H1 (cell line): Measurements from ENCODE around the gene SLC25A34. TPM values are rescaled to one million over a fixed set of nuclear protein-coding genes. Genes with fewer than 3 reads are reported as not detected.

ENCODE experiments used
- CTCF ChIA-PET: fragments of 300-600 bp; sonication (Branson Sonifier 250); formaldehyde crosslinking; loops from one replicate; lab custom pipeline; 2021; ENCODE audit not compliant: partially characterized antibody; lab: Charles Lee
- POLR2A ChIA-PET: fragments of 300-600 bp; sonication (Branson Sonifier 250); formaldehyde crosslinking; loops from one replicate; lab custom pipeline; 2021; ENCODE audit warnings: inconsistent platforms; ENCODE audit not compliant: partially characterized antibody; lab: Charles Lee
- DNase-seq, 2 experiments: peaks; one replicate each; pipeline versions ENCODE4 v3.0.0 to v3.0.0-alpha.2; 2010 to 2022; ENCODE audit warnings: low spot score in 2 of 2, low read depth in 1 of 2, mixed read lengths in 1 of 2
- FAIRE-seq: peaks from 2 replicates; lab custom pipeline; 2011; peaks lifted over from hg19 to GRCh38; lab: Jason Lieb, UNC
- H2AFZ ChIP-seq: 2 replicates; pipeline ENCODE4 v1.8.1; 2012; ENCODE audit warnings: low read length, inconsistent platforms
- H2AK5ac ChIP-seq: 2 replicates; pipeline ENCODE4 v1.6.1; 2013; ENCODE audit warnings: low read depth, low read length
- H2BK120ac ChIP-seq: replicated peaks from 2 replicates; pipeline ENCODE3; 2013; ENCODE audit warnings: low read depth, low read length, inconsistent platforms
- H2BK12ac ChIP-seq: 2 replicates; pipeline ENCODE4 v1.6.1; 2013; ENCODE audit warnings: low read depth, low read length
- H2BK15ac ChIP-seq: 2 replicates; pipeline ENCODE4 v1.6.1; 2013; ENCODE audit warnings: low read length
- H2BK20ac ChIP-seq: 2 replicates; pipeline ENCODE4 v1.6.1; 2013; ENCODE audit warnings: low read length
- H2BK5ac ChIP-seq: 2 replicates; pipeline ENCODE4 v1.6.1; 2013; ENCODE audit warnings: low read depth, low read length
- H3K14ac ChIP-seq: 2 replicates; pipeline ENCODE4 v1.6.1; 2013; ENCODE audit warnings: inconsistent platforms; ENCODE audit not compliant: insufficient read length
- H3K18ac ChIP-seq: 2 replicates; pipeline ENCODE4 v1.6.1; 2013; ENCODE audit warnings: low read length; ENCODE audit errors: extremely low read depth
- H3K23ac ChIP-seq: 2 replicates; pipeline ENCODE4 v1.6.1; 2013; ENCODE audit warnings: inconsistent platforms; ENCODE audit not compliant: insufficient read length
- H3K23me2 ChIP-seq: 2 replicates; pipeline ENCODE4 v1.6.1; 2013; ENCODE audit warnings: low read depth, low read length
- H3K27ac ChIP-seq: 2 replicates; pipeline ENCODE4 v1.6.1; 2011; ENCODE audit warnings: low read depth, low read length, inconsistent platforms
- H3K27me3 ChIP-seq, 4 experiments: replicated peaks in 1 of 4; 1 replicate in 1 of 4; 2 replicates in 3 of 4; pipeline versions ENCODE4 v1.6.1 to v1.8.1; 2011 to 2013; ENCODE audit warnings: low read length in 3 of 4, mild to moderate bottlenecking in 3 of 4, inconsistent platforms in 2 of 4, mixed read lengths in 2 of 4, moderate library complexity in 1 of 4; ENCODE audit not compliant: control insufficient read depth in 3 of 4, insufficient read depth in 3 of 4; ENCODE audit errors: extremely low read depth in 1 of 4
- H3K36me3 ChIP-seq, 4 experiments: 2 replicates each; pipeline versions ENCODE4 v1.6.1 to v1.8.1; 2011 to 2013; ENCODE audit warnings: mild to moderate bottlenecking in 4 of 4, low read length in 3 of 4, moderate library complexity in 2 of 4, control low read depth in 1 of 4, inconsistent platforms in 1 of 4; ENCODE audit not compliant: insufficient read depth in 4 of 4, control insufficient read depth in 2 of 4
- H3K4ac ChIP-seq: replicated peaks from 2 replicates; pipeline ENCODE3; 2013; ENCODE audit warnings: low read length, low read depth, mixed read lengths, inconsistent platforms; ENCODE audit not compliant: insufficient read length
- H3K4me1 ChIP-seq, 4 experiments: replicated peaks in 1 of 4; 1 replicate in 1 of 4; 2 replicates in 3 of 4; pipeline versions ENCODE4 v1.6.1 to v1.8.1; 2011 to 2013; ENCODE audit warnings: low read length in 3 of 4, inconsistent platforms in 2 of 4, mixed read lengths in 1 of 4; ENCODE audit not compliant: insufficient read depth in 4 of 4, control insufficient read depth in 3 of 4
- H3K4me2 ChIP-seq, 2 experiments: 2 replicates each; pipeline versions ENCODE4 v1.6.1 to v1.8.1; 2011 to 2013; ENCODE audit warnings: low read depth in 2 of 2, low read length in 2 of 2, control low read depth in 1 of 2, inconsistent platforms in 1 of 2, mild to moderate bottlenecking in 1 of 2; ENCODE audit not compliant: insufficient read depth in 1 of 2
- H3K4me3 ChIP-seq, 4 experiments: fragments of 200-600, 300-600 bp in 1 of 4; sonication (generic), shearing (Covaris generic), sonication (Bioruptor Twin) in 1 of 4; 2 replicates each; pipeline versions ENCODE4 v1.5.1 to v1.8.1; 2011 to 2016; ENCODE audit warnings: low read length in 4 of 4, low read depth in 3 of 4, control low read depth in 2 of 4, inconsistent platforms in 2 of 4, mild to moderate bottlenecking in 2 of 4, mixed read lengths in 1 of 4, moderate library complexity in 1 of 4; ENCODE audit not compliant: insufficient read depth in 2 of 4; ENCODE audit errors: extremely low read depth in 1 of 4
- H3K56ac ChIP-seq: replicated peaks from 2 replicates; pipeline ENCODE3; 2013; ENCODE audit warnings: low read depth, mild to moderate bottlenecking, mixed read lengths, low read length, inconsistent platforms; ENCODE audit not compliant: insufficient read length
- H3K79me1 ChIP-seq: 2 replicates; pipeline ENCODE4 v1.6.1; 2013; ENCODE audit warnings: low read depth, low read length, control low read depth
- H3K79me2 ChIP-seq, 2 experiments: 2 replicates each; pipeline versions ENCODE4 v1.6.1 to v1.8.1; 2012 to 2013; ENCODE audit warnings: low read length in 2 of 2, mild to moderate bottlenecking in 2 of 2, inconsistent platforms in 1 of 2; ENCODE audit not compliant: insufficient read depth in 2 of 2, control insufficient read depth in 1 of 2
- H3K9ac ChIP-seq, 4 experiments: replicated peaks in 1 of 4; 1 replicate in 1 of 4; 2 replicates in 3 of 4; pipeline versions ENCODE4 v1.6.1 to v1.8.1; 2011 to 2013; ENCODE audit warnings: low read depth in 3 of 4, low read length in 3 of 4, control low read depth in 2 of 4, mild to moderate bottlenecking in 2 of 4, moderate library complexity in 2 of 4, inconsistent platforms in 1 of 4; ENCODE audit errors: extremely low read depth in 1 of 4
- H3K9me3 ChIP-seq, 2 experiments: 2 replicates each; pipeline versions ENCODE4 v1.6.1 to v1.8.1; 2012 to 2013; ENCODE audit warnings: mild to moderate bottlenecking in 2 of 2, moderate library complexity in 2 of 2, control low read depth in 1 of 2, inconsistent platforms in 1 of 2, low read depth in 1 of 2, low read length in 1 of 2, mixed read lengths in 1 of 2; ENCODE audit not compliant: insufficient read depth in 2 of 2
- H4K20me1 ChIP-seq, 2 experiments: replicated peaks in 1 of 2; 2 replicates each; pipeline versions ENCODE3 to v1.8.1; 2011 to 2013; ENCODE audit warnings: inconsistent platforms in 2 of 2, low read length in 2 of 2, mild to moderate bottlenecking in 1 of 2; ENCODE audit not compliant: insufficient read depth in 2 of 2, control insufficient read depth in 1 of 2
- H4K5ac ChIP-seq: 2 replicates; pipeline ENCODE4 v1.6.1; 2013; ENCODE audit warnings: low read length, low read depth, mixed read lengths, inconsistent platforms; ENCODE audit not compliant: insufficient read length
- H4K8ac ChIP-seq: 2 replicates; pipeline ENCODE4 v1.8.0; 2013; ENCODE audit warnings: mild to moderate bottlenecking, moderate library complexity, low read length, inconsistent platforms; ENCODE audit not compliant: insufficient read depth; ENCODE audit errors: extremely low read depth
- H4K91ac ChIP-seq: replicated peaks from 2 replicates; pipeline ENCODE3; 2013; ENCODE audit warnings: low read length, mixed read lengths, inconsistent platforms; ENCODE audit not compliant: insufficient read length
- ASH2L ChIP-seq: fragments of 200-600, 300-600 bp; sonication (generic); IDR thresholded peaks from one replicate; pipeline ENCODE4 v1.7.1; 2017; ENCODE audit warnings: low read length
- ATF2 ChIP-seq: IDR thresholded peaks from 2 replicates; pipeline ENCODE4 v1.6.1; 2012; ENCODE audit warnings: low read length, inconsistent platforms
- BRCA1 ChIP-seq: IDR thresholded peaks from 2 replicates; pipeline ENCODE4 v1.6.1; 2012; ENCODE audit warnings: low read depth, low read length, improper control_type of control experiment
- CTBP2 ChIP-seq: IDR thresholded peaks from 2 replicates; pipeline ENCODE4 v1.7.0; 2011; ENCODE audit warnings: borderline replicate concordance, mild to moderate bottlenecking, moderate library complexity, mixed read lengths, low read length; ENCODE audit not compliant: insufficient read depth, insufficient read length
- GTF2F1 ChIP-seq: IDR thresholded peaks from 2 replicates; pipeline ENCODE4 v1.6.1; 2012; ENCODE audit warnings: low read depth, low read length, improper control_type of control experiment, borderline replicate concordance
- HDAC2 ChIP-seq, 2 experiments: fragments of 300-600 bp in 1 of 2; sonication (generic) in 1 of 2; IDR thresholded peaks; 2 replicates each; pipeline ENCODE4 v1.6.1; 2011 to 2012; ENCODE audit warnings: low read depth in 2 of 2, low read length in 2 of 2, mild to moderate bottlenecking in 2 of 2, moderate library complexity in 2 of 2, borderline replicate concordance in 1 of 2, inconsistent platforms in 1 of 2
- RAD21 ChIP-seq, 2 experiments: IDR thresholded peaks in 1 of 2; conservative IDR thresholded peaks in 1 of 2; 2 replicates each; pipeline ENCODE4 v1.6.1; 2011; ENCODE audit warnings: low read depth in 2 of 2, low read length in 2 of 2, improper control_type of control experiment in 1 of 2, inconsistent platforms in 1 of 2, mild to moderate bottlenecking in 1 of 2, moderate library complexity in 1 of 2
- SIN3A ChIP-seq, 2 experiments: IDR thresholded peaks in 1 of 2; conservative IDR thresholded peaks in 1 of 2; 2 replicates each; pipeline ENCODE4 v1.6.1; 2011 to 2012; ENCODE audit warnings: low read length in 2 of 2, improper control_type of control experiment in 1 of 2, low read depth in 1 of 2, mild to moderate bottlenecking in 1 of 2
- TCF12 ChIP-seq: IDR thresholded peaks from 2 replicates; pipeline ENCODE4 v1.6.1; 2011; ENCODE audit warnings: low read depth, mild to moderate bottlenecking, low read length
- YY1 ChIP-seq: IDR thresholded peaks from 2 replicates; pipeline ENCODE4 v1.6.1; 2011; ENCODE audit warnings: low read depth, mild to moderate bottlenecking, low read length
- WGBS, 2 experiments: shearing (Covaris generic) in 1 of 2; methylation state at CpG; one replicate each; pipeline versions ENCODE4 v1.1.6 to v1.1.7; 2013 to 2015; ENCODE audit warnings: low lambda C conversion rate in 2 of 2, mixed read lengths in 2 of 2, inconsistent platforms in 1 of 2, low coverage in 1 of 2, missing lambda C conversion rate in 1 of 2; ENCODE audit not compliant: insufficient replicate concordance in 2 of 2, insufficient coverage in 1 of 2, insufficient read length in 1 of 2; ENCODE audit errors: extremely low coverage in 1 of 2, missing lambda C conversion rate in 1 of 2; 5-methylcytosine and 5-hydroxymethylcytosine counted together
- polyA plus RNA-seq, 7 experiments: library from polyadenylated mRNA; depleted of rRNA in 3 of 7; stranded (reverse) in 5 of 7; unstranded in 2 of 7; fragments of >200 nt in 5 of 7; fragments of 200-250 nt in 2 of 7; gene quantifications; 1 replicate in 5 of 7; 2 replicates in 1 of 7; 4 replicates in 1 of 7; pipeline versions ENCODE4 v1.2.1 to v1.2.3, GENCODE V29; 2011 to 2013; ENCODE audit warnings: missing spikeins in 2 of 7, mixed read lengths in 2 of 7
- total RNA-seq: library from RNA; stranded (reverse); fragmentation: NEBNext Ultra II Directional; extraction: Animal tissue kit (Norgen Biotek cat#: 25700); gene quantifications from 2 replicates; pipeline ENCODE4 v1.2.1, GENCODE V29; 2021

The SLC25A34 gene
- total and polyA plus RNA-seq, 2 of the 8 experiments (the other 6 are each of a cell fraction or from before 2014, with no cell fraction given) = 0.48 to 0.62 TPM

GRCh38 chr1:15728937-15729657 is 7.0 kb upstream of the SLC25A34 start:
- Histone ChIP-seq H2BK12ac (no peak overlapping the region), H3K4ac (no peak overlapping the region), H2BK15ac (no peak overlapping the region), H3K79me1 (no peaks in the 10 kb centered on the region), H4K91ac (no peak overlapping the region), H3K9ac (no peak overlapping the region), H2AK5ac (no peak overlapping the region), H2BK20ac (no peak overlapping the region), H3K23ac (no peak overlapping the region), H3K4me1 (no peaks in the 10 kb centered on the region; a peak in 1 of 7 replicates), H3K18ac (no peak overlapping the region), H3K27ac (no peak overlapping the region), H2BK120ac (no peak overlapping the region), H2BK5ac (no peak overlapping the region), H3K4me2 (no peak overlapping the region), H2AFZ (no peak overlapping the region), H3K36me3 (peaks cover 7 to 25% (median 14%) of the 10 kb centered on the region in 4 experiments; a peak in 6 of 8 replicates), H3K27me3 (no peaks in the 10 kb centered on the region), H3K14ac (no peak overlapping the region), H3K23me2 (no peaks in the 10 kb centered on the region), H3K79me2 (no peaks in the 10 kb centered on the region), H4K5ac (no peak overlapping the region), H4K8ac (no peak overlapping the region), H3K9me3 (no peaks in the 10 kb centered on the region), H4K20me1 (peaks cover 2 to 5% of the 10 kb centered on the region in 2 experiments), H3K56ac (no peak overlapping the region), H3K4me3 (no peak overlapping the region)
- POLR2A ChIA-PET = no interaction called here
- WGBS, 2 experiments = 85% methylated on average over 19 of the region's 22 CpGs; no CpG with 5 or more reads in 1 of the 2 experiments
- DNase-seq (no peak), FAIRE-seq (no peak)
- CTCF ChIA-PET = interaction anchor here (0.6 to 5.4 kb wide), 2 partner anchors 12 to 121 kb away, joined by 3 to 35 read pairs; partner anchors contain the start of gene TMEM82
- TF ChIP-seq RAD21 (IDR thresholded peaks at IDR 0.05 in 1 of 2, conservative IDR thresholded peaks at IDR 0.05 in 1 of 2; ENCODE audit: low read depth in 2 of 2, low read length in 2 of 2) (no peak), HDAC2 (IDR thresholded peaks at IDR 0.05; ENCODE audit: borderline replicate concordance in 1 of 2, low read depth in 2 of 2, low read length in 2 of 2) (no peak), SIN3A (conservative IDR thresholded peaks at IDR 0.05 in 1 of 2, IDR thresholded peaks at IDR 0.05 in 1 of 2; ENCODE audit: low read depth in 1 of 2, low read length in 2 of 2) (no peak), YY1 (no peak), GTF2F1 (no peak), TCF12 (no peak), BRCA1 (no peak), ATF2 (no peak), CTBP2 (no peak), ASH2L (no peak)
